Thyroid gland (tissue), 4 donors: ENCODE data around the gene FPR1.

ENCODE experiments used
- POLR2A ChIP-seq, 2 donors: fragments of 450-650 bp; IDR thresholded peaks; one replicate each; pipeline ENCODE4 v1.6.1; 2017; ENCODE audit warnings: antibody characterized with exemption in 2 of 2, mild to moderate bottlenecking in 2 of 2, moderate library complexity in 1 of 2
- TF ChIP-seq, protein P1 (sequence below), 6 experiments: fragments of 200-600 bp in 3 of 6; fragments of 450-650 bp in 3 of 6; sonication (generic) in 3 of 6; IDR thresholded peaks; one replicate each; pipeline ENCODE4 v1.5.1; 2016 to 2019; ENCODE audit warnings: antibody characterized with exemption in 6 of 6, mild to moderate bottlenecking in 2 of 6, inconsistent platforms in 1 of 6, moderate library complexity in 1 of 6

GRCh38 chr19:51743405-51743804 is 8.3 kb downstream of the FPR1 start:
- no peak for TF ChIP-seq POLR2A (IDR thresholded peaks at IDR 0.05)
- TF ChIP-seq, protein P1, sequence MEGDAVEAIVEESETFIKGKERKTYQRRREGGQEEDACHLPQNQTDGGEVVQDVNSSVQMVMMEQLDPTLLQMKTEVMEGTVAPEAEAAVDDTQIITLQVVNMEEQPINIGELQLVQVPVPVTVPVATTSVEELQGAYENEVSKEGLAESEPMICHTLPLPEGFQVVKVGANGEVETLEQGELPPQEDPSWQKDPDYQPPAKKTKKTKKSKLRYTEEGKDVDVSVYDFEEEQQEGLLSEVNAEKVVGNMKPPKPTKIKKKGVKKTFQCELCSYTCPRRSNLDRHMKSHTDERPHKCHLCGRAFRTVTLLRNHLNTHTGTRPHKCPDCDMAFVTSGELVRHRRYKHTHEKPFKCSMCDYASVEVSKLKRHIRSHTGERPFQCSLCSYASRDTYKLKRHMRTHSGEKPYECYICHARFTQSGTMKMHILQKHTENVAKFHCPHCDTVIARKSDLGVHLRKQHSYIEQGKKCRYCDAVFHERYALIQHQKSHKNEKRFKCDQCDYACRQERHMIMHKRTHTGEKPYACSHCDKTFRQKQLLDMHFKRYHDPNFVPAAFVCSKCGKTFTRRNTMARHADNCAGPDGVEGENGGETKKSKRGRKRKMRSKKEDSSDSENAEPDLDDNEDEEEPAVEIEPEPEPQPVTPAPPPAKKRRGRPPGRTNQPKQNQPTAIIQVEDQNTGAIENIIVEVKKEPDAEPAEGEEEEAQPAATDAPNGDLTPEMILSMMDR (IDR thresholded peaks at IDR 0.05): no peak
